HUDEP-2 (cell line): ENCODE data around the gene SBF2.

Experiments used
- DNase-seq, 76 experiments: peaks; one replicate each; lab custom pipeline; 2025; ENCODE audit not compliant: unreplicated experiment in 76 of 76; lab: John Stamatoyannopoulos, UW

SBF2 gene

DNA sequence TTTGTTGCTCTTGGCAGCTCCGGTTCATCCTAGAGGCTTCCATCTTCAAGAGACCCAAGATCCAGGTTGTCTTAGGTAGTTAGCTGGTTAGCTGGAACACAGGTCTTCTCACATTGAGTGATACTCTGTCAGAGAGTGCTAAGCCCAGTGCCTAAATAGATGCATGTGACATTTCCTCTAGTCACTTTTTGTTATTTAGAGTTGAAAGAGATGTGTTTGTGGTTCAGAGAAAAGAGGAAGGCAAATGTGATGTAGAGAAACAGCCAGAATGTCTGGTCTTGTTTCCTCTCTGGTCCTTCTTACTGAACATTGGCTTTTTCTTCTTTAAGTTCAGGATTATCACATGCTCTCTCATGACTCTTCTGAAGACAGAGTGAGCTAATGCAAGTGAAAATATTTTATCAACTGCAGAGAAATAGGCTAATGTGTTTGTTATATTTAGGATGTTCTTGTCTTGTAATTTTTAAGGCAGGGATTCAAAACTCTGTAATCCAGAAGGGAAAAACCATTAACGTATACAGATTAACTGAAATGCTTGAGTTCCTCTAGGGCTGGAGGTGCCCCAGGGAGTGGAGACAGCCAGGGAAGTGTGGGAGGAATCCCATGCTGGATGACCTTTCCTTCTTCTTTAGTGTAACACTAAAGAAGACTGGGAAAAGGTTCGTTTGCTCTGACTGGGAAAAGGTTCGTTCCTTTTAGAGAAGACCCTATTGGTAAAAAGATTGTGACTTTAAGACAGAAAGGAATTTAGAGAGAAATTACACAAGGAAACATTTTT lies 554.7 kb downstream of the SBF2 start:
- no peak for DNase-seq

DNA sequence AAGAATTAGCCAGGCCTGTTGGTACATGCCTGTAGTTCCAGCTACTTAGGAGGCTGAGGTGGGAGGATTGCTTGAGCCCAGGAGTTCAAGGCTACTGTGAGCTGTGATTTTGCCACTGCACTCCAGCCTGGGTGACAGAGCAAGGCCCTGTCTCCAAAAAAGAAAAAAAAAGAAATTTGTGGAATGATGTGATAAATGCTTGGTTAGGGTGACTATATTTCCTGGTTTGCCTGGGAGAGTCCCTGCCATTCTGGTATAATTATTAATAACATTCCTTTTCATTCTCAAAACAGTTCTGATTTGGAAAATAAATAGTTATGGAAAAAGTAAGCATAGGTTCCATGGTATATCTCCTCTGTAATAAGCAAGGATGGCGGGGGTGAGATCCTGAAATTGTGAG lies 555.3 kb downstream of the SBF2 start:
- DNase-seq: no peak

DNA sequence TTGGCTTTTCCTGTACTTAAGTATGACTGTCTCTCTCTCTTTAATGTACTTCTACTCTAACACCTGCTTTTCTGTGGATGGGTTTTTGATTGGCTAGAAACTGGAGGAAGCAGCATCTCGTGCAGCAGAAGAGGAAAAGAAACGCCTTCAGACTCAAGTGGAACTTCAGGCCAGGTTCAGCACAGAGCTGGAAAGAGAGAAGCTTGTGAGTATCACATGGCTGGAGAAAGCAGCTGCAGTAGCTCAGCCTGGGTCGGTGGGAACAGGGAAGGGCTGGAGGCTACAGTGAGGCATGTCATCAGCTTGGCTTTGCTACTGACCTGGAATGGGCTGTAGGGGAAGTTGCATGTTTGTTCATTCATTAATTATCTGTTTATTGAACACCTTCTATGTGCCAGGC lies 555.9 kb downstream of the SBF2 start:
- no peak for DNase-seq

DNA sequence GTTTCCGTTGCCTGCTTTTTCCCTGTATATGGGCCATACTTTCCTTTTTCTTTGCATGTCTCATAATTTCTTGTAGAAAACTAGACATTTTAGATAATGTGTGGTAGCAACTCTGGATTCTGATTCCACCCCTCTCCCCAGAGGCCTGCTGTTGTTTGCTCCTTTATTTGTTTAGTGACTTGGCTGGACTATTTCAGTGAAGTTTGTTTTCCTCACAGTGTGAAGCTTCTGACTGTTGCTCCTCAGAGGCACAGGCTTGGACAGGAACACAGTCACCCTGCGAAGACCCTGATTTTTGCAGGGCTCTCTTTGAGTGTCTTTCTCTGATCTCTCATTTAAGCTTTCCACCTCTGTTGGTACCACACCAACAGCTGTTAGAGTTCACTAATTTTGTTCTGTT lies 557.7 kb downstream of the SBF2 start:
- DNase-seq: no peak

DNA sequence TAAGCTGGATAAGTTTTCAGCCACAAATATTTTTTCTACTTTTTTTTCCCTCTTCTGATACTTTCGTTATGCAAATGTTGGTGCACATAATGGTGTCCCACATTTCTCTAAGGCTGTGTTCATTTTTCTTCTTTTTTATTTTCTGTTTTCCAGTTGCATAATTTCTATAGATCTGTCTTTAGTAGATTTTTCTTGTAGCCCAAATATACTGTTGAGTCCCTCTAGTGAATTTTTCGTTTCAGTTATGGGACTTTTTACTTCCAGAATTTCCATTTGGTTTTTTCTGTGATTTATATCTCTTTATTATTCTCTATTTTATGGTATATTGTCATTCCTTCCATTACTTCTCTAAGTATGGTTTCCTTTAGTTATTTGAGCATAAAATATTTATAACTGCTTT lies 558.1 kb downstream of the SBF2 start:
- DNase-seq: no peak

DNA sequence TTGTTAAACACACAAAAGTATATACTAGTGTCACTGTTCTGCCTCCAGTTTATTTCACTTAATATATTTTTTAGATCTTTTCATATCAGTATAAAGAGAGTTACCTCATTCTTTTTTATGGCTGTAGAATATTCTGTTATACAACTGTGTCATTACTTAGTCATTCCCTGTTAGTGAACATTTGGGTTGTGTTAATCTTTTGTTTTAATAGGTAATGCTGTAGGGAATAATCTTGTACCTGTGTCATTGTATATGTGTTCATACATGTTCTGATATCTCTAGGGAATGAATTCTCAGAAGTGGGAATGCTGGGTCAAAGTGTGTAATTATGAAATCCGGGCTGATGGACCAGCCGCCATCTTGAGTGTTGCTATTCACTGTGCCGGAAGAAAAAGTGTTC lies 558.8 kb downstream of the SBF2 start:
- no peak for DNase-seq

DNA sequence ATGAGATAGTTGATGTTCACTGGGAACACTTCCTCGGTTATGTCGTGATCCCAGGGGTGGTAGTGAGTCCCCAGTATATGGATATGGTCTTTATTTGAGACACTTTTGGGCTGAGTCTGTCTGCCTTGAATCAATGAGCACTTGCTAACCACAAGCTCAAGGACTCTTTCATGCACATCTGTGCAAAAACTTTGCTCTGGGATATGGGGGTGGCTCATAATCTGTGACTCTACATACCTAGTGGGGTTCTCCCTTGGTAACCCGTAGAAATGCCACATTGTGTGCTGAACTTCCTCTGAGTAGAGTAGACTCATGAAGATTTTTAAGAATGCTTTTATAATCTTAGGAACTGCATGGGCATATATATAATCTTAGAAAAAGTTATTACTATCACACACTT lies 560.8 kb downstream of the SBF2 start:
- no peak for DNase-seq

DNA sequence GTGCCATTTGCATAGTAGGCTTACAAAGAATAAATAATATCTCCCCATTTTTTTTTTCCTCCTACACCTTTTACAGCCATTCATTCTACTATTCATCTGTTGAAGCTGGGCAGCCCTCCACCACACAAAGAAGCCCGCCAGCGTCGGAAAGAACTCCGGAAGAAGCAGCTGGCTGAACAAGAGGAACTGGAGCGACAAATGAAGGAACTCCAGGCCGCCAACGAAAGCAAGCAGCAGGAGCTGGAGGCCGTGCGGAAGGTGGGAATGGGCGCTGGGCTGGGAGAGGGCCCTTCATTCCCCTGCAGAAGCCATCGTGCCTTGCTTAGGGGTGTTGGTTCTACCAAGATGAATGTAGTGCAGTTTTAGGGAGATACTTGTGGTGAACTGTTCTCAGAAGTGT lies 561.6 kb downstream of the SBF2 start:
- DNase-seq: no peak

DNA sequence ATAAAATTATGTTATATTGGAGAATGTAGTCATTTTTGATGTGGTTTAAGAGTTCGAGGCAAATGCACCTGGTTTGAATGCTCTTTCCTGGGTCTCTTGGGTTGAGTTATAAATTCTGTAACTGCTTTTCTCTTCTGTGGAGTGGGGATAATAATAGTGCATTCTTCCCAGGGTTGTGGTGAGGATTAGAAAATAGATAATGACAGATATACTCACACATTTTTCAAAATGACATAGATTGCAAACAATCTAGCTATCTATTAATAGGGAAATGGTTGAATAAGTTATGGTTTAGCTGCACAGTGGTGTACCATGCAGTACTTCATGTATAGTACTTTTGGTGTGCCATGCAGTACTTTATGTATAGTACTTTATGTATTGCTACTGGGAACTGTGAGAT lies 562.8 kb downstream of the SBF2 start:
- no peak for DNase-seq
